GM21786 (cell line): ENCODE measurements around the gene REP15.
"Not testable (repeated sequence)": the region's sequence is repeated elsewhere in the genome, so short reads cannot be mapped to it uniquely, and the experiment has no call there.

ENCODE experiments used
- ATAC-seq: cut with Tn5 transposase; IDR thresholded peaks from one replicate; pipeline ENCODE4 v1.9.1; 2021; ENCODE audit not compliant: unreplicated experiment

Gene REP15

GRCh38 chr12:27696864-27697564 is 767 bp downstream of the REP15 start:
- no peak for ATAC-seq

GRCh38 chr12:27703720-27704452 is 7.6 kb downstream of the REP15 start:
- peak; percentile 85 for ATAC-seq

GRCh38 chr12:27705263-27705662 is 9.0 kb downstream of the REP15 start:
- ATAC-seq: no peak

GRCh38 chr12:27707216-27707615 is 11.0 kb downstream of the REP15 start:
- ATAC-seq: no peak

- no peak for ATAC-seq
These were observed 13.1 kb downstream of the REP15 start for GRCh38 chr12:27709212-27709931.

GRCh38 chr12:27709932-27710591 is 13.8 kb downstream of the REP15 start:
- peak; percentile 27 for ATAC-seq

GRCh38 chr12:27710592-27711316 is 14.5 kb downstream of the REP15 start, which contains the start of gene MRPS35:
Gene MRPS35 (plus strand): TSS chr12:27710832. CDS start chr12:27710844, 12 bp downstream.
- ATAC-seq: peak; percentile 96

GRCh38 chr12:27711317-27711682 is 15.1 kb downstream of the REP15 start:
- ATAC-seq: peak; percentile 7

- no peak for ATAC-seq
These were observed 15.7 kb downstream of the REP15 start for GRCh38 chr12:27711967-27712366.

GRCh38 chr12:27723212-27723611 is 27.0 kb downstream of the REP15 start:
- no peak for ATAC-seq

GRCh38 chr12:27730097-27730588 is 33.9 kb downstream of the REP15 start:
- ATAC-seq: no peak

GRCh38 chr12:27732281-27732680 is 36.0 kb downstream of the REP15 start:
- ATAC-seq: no peak

GRCh38 chr12:27733052-27733656 is 36.9 kb downstream of the REP15 start:
- no peak for ATAC-seq

- ATAC-seq: no peak
These were observed 37.5 kb downstream of the REP15 start for GRCh38 chr12:27733791-27734190.

- ATAC-seq: not testable (repeated sequence)
These were observed 38.1 kb downstream of the REP15 start for GRCh38 chr12:27734321-27734720.

GRCh38 chr12:27743601-27744000 is 47.4 kb downstream of the REP15 start:
- no peak for ATAC-seq

- ATAC-seq: not testable (repeated sequence)
These were observed 49.5 kb downstream of the REP15 start for GRCh38 chr12:27745734-27746133.
